NCI-H2196 treated with DMSO at 0.1 percent for 48 hours (cell line): ENCODE results near the gene MECR.
"Not testable (repeated sequence)": the region's sequence is repeated elsewhere in the genome, so short reads cannot be mapped to it uniquely, and the experiment has no call there.

ENCODE experiments used
- DNase-seq: peaks from one replicate; lab custom pipeline; 2025; ENCODE audit not compliant: unreplicated experiment; lab: John Stamatoyannopoulos, UW

Gene MECR

GRCh38 chr1:29236712-29237128 lies 6.0 kb upstream of the MECR start:
- no peak for DNase-seq

- DNase-seq: peak; percentile 59
Measured at GRCh38 chr1:29235955-29236711, 5.4 kb upstream of the MECR start, which contains the start of gene PTPRU. TSS of gene PTPRU (plus strand) at chr1:29236522. CDS start at chr1:29236645, 123 bp downstream.

- not testable (repeated sequence) for DNase-seq
Measured at GRCh38 chr1:29234881-29235280, 4.1 kb upstream of the MECR start.

GRCh38 chr1:29234471-29234870 lies 3.7 kb upstream of the MECR start:
- DNase-seq: no peak

GRCh38 chr1:29233693-29234092 lies 3.0 kb upstream of the MECR start:
- DNase-seq: no peak

- no peak for DNase-seq
Measured at GRCh38 chr1:29232387-29232786, 1.7 kb upstream of the MECR start.

- no peak for DNase-seq
Measured at GRCh38 chr1:29230204-29230552, 556 bp downstream of the MECR start.

- DNase-seq: no peak
Measured at GRCh38 chr1:29227511-29227910, 3.2 kb downstream of the MECR start.

- no peak for DNase-seq
Measured at GRCh38 chr1:29225361-29225760, 5.4 kb downstream of the MECR start.

GRCh38 chr1:29224356-29224837 lies 6.3 kb downstream of the MECR start:
- DNase-seq: no peak

GRCh38 chr1:29223521-29223920 lies 7.2 kb downstream of the MECR start:
- no peak for DNase-seq

- no peak for DNase-seq
Measured at GRCh38 chr1:29222686-29223085, 8.0 kb downstream of the MECR start.

GRCh38 chr1:29222260-29222659 lies 8.5 kb downstream of the MECR start:
- DNase-seq: not testable (repeated sequence)

- no peak for DNase-seq
Measured at GRCh38 chr1:29221296-29221695, 9.4 kb downstream of the MECR start.

- DNase-seq: no peak
Measured at GRCh38 chr1:29218223-29218622, 12.5 kb downstream of the MECR start.

GRCh38 chr1:29217633-29218032 lies 13.1 kb downstream of the MECR start:
- DNase-seq: no peak

- no peak for DNase-seq
Measured at GRCh38 chr1:29213055-29213454, 17.7 kb downstream of the MECR start.

GRCh38 chr1:29211086-29212030 lies 19.4 kb downstream of the MECR start:
- no peak for DNase-seq

- no peak for DNase-seq
Measured at GRCh38 chr1:29210278-29211085, 20.3 kb downstream of the MECR start.

GRCh38 chr1:29209173-29209572 lies 21.6 kb downstream of the MECR start:
- no peak for DNase-seq

- DNase-seq: no peak
Measured at GRCh38 chr1:29208442-29208841, 22.3 kb downstream of the MECR start.
